SK-N-SH treated with all-trans-retinoic acid at 6 μM for 48 hours (cell line): ENCODE data around the gene EXOC4.

Experiments
- ARNTL ChIP-seq: fragments of 450-650 bp; formaldehyde crosslinking; IDR thresholded peaks from 2 replicates; pipeline ENCODE4 v1.5.0; 2020; ENCODE audit warnings: low read depth, mild to moderate bottlenecking, moderate library complexity, borderline replicate concordance
- BACH2 ChIP-seq: fragments of 250-450 bp; sonication (Bioruptor Pico); IDR thresholded peaks from 2 replicates; pipeline ENCODE4 v1.9.0; 2021; ENCODE audit warnings: mild to moderate bottlenecking, borderline replicate concordance
- ZFP3 ChIP-seq: fragments of 250-450 bp; sonication (Bioruptor Pico); IDR thresholded peaks from 2 replicates; pipeline ENCODE4 v1.5.0; 2020; ENCODE audit warnings: mild to moderate bottlenecking, moderate library complexity
- TF ChIP-seq, protein P1 (sequence below): fragments of 250-450 bp; sonication (Bioruptor Pico); IDR thresholded peaks from 2 replicates; pipeline ENCODE4 v1.5.0; 2020; ENCODE audit warnings: mild to moderate bottlenecking, moderate library complexity

DNA sequence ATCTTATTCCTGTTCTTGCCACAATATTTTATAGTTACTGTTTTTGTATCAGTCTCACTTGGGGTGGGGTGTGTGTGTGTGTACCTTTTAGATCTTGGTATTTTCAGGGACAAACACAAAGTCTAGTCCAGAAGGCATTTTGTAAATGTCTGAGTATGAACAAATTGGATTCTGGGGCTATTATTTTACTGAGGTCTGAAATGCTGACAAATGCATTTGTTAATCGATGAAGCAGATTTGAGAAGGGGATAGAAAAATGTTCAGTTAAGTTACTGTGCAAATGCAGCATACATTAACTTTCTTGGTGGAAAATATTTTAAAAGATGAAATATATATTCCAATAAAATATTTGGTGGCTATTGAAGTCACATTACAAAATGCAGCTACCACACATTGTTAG lies 267.4 kb downstream of the EXOC4 start:
- TF ChIP-seq ZFP3 (CRISPR knock-in tag) (no peak), BACH2 (CRISPR knock-in tag) (no peak), ARNTL (CRISPR knock-in tag) (no peak)
- TF ChIP-seq, protein P1, sequence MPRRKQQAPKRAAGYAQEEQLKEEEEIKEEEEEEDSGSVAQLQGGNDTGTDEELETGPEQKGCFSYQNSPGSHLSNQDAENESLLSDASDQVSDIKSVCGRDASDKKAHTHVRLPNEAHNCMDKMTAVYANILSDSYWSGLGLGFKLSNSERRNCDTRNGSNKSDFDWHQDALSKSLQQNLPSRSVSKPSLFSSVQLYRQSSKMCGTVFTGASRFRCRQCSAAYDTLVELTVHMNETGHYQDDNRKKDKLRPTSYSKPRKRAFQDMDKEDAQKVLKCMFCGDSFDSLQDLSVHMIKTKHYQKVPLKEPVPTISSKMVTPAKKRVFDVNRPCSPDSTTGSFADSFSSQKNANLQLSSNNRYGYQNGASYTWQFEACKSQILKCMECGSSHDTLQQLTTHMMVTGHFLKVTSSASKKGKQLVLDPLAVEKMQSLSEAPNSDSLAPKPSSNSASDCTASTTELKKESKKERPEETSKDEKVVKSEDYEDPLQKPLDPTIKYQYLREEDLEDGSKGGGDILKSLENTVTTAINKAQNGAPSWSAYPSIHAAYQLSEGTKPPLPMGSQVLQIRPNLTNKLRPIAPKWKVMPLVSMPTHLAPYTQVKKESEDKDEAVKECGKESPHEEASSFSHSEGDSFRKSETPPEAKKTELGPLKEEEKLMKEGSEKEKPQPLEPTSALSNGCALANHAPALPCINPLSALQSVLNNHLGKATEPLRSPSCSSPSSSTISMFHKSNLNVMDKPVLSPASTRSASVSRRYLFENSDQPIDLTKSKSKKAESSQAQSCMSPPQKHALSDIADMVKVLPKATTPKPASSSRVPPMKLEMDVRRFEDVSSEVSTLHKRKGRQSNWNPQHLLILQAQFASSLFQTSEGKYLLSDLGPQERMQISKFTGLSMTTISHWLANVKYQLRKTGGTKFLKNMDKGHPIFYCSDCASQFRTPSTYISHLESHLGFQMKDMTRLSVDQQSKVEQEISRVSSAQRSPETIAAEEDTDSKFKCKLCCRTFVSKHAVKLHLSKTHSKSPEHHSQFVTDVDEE (CRISPR knock-in tag): no peak
